Keratinocyte (primary cell): Measurements from ENCODE around the gene OXCT1.

Source experiments
- EZH2 ChIP-seq: IDR thresholded peaks from one replicate; pipeline ENCODE4 v1.6.1; 2012; ENCODE audit warnings: inconsistent platforms, mild to moderate bottlenecking, low read length, moderate library complexity
- TF ChIP-seq, protein P1 (sequence below), 3 experiments: IDR thresholded peaks in 1 of 3; conservative IDR thresholded peaks in 1 of 3; optimal IDR thresholded peaks in 1 of 3; 2 replicates in 2 of 3; 3 replicates in 1 of 3; pipeline versions ENCODE3 to v1.5.1; 2011; ENCODE audit warnings: low read length in 3 of 3, mild to moderate bottlenecking in 3 of 3, moderate library complexity in 2 of 3, control low read depth in 1 of 3, inconsistent platforms in 1 of 3; ENCODE audit not compliant: insufficient read depth in 2 of 3; ENCODE audit errors: extremely low read depth in 1 of 3

DNA sequence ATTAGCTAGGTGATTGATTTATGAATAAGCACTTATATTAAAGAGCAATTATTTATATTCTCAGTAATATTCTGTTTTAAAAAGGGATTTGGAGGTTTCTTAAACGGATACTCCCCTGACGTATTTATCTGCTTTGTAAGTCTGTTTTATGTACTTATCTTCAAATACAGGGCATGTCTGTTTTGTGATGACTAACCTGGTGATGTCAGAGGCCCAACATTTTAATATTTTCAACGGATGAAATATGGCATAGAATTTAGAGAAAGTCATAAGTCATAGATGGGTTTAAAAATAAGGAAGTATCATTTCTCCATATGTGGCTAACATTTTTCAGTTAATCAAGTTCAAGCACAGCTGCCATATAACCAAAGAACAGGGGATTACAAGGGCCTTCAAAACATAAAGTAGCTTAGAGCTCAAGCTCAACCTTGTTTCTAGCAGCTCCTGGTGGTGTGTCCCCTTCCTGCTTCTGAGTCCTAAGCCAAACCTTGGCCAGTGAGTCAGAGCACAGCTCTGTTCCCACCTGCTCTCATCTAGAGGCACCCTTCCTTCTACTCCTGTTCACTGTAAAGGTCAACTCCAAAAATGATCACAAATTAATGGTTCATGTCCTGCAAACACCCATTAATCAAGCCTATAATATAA is 131.4 kb downstream of the OXCT1 start:
- TF ChIP-seq, protein P1, sequence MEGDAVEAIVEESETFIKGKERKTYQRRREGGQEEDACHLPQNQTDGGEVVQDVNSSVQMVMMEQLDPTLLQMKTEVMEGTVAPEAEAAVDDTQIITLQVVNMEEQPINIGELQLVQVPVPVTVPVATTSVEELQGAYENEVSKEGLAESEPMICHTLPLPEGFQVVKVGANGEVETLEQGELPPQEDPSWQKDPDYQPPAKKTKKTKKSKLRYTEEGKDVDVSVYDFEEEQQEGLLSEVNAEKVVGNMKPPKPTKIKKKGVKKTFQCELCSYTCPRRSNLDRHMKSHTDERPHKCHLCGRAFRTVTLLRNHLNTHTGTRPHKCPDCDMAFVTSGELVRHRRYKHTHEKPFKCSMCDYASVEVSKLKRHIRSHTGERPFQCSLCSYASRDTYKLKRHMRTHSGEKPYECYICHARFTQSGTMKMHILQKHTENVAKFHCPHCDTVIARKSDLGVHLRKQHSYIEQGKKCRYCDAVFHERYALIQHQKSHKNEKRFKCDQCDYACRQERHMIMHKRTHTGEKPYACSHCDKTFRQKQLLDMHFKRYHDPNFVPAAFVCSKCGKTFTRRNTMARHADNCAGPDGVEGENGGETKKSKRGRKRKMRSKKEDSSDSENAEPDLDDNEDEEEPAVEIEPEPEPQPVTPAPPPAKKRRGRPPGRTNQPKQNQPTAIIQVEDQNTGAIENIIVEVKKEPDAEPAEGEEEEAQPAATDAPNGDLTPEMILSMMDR (optimal IDR thresholded peaks at IDR 0.05 in 1 of 3, IDR thresholded peaks at IDR 0.05 in 1 of 3, conservative IDR thresholded peaks at IDR 0.05 in 1 of 3; ENCODE audit: extremely low read depth in 1 of 3, insufficient read depth in 2 of 3, low read length in 3 of 3) = no peak
- TF ChIP-seq EZH2 = no peak
